Measurements from ENCODE around the gene TAS2R16. TPM values are rescaled to one million over a fixed set of nuclear protein-coding genes. Genes with fewer than 3 reads are reported as not detected.

TAS2R16 gene
- total and polyA plus RNA-seq, 2 donors (not counting 3 experiments of a cell fraction or from before 2014, with no cell fraction given) = not detected

DNA sequence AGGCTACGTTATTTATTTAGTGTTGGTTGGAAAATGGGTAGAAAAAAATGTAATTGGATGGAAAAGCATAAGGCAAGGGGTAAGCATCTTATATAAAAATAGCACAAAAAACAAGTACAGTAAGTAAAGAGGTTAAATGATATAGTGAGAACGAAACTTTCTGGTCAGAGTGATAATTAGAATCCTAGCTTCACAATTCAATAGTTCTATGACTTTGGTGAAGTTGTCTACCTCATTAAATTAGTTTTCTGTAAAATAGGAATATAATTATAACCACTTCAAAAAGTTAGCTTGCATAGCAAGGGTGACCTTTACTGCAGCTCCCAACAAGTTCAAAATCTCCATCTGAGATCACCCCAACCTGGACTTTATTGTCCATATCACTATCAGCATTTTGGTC lies 30.8 kb upstream of the TAS2R16 start:
- no TSS peak for BruUV-seq (replicated peaks)
- no peak for DNase-seq (ENCODE audit: low read depth, low spot score)
- no peaks in the 10 kb centered on the region for H3K27me3 ChIP-seq (ENCODE audit: control insufficient read depth in 2 of 2, insufficient read depth in 2 of 2, low read length in 2 of 2)
- POLR2A ChIA-PET = no interaction called here
- H3K4me1 ChIP-seq (ENCODE audit: control insufficient read depth, extremely low read depth, insufficient read depth, low read length) = peaks cover 19% of the 10 kb centered on the region
- no peaks in the 10 kb centered on the region for H3K9me1 ChIP-seq (replicated peaks; ENCODE audit: control insufficient read depth, extremely low read depth, insufficient read depth, low read length)
- peak overlapping the region; percentile 48 for H3K9ac ChIP-seq (replicated peaks; ENCODE audit: extremely low read depth, insufficient read depth, low read length)
- H3K4me2 ChIP-seq (ENCODE audit: insufficient read depth, low read length) = peak overlapping the region; percentile 64
- H4K20me1 ChIP-seq (replicated peaks; ENCODE audit: control insufficient read depth, extremely low read depth, insufficient read depth, low read length) = no peaks in the 10 kb centered on the region
- intact Hi-C loops (cut with micrococcal nuclease) (no loop called here), dilution Hi-C loops (cut with MboI; ENCODE audit: extremely low pct_ligation_motif_present, low sequenced_read_pairs) (no loop called here)
- no peaks in the 10 kb centered on the region for H3K79me2 ChIP-seq (ENCODE audit: control insufficient read depth, insufficient read depth, low read length)
- peak overlapping the region; percentile 90 for H3K27ac ChIP-seq (ENCODE audit: insufficient read depth, low read depth, low read length)
- no peak for TF ChIP-seq MAX (IDR thresholded peaks at IDR 0.05; ENCODE audit: insufficient read depth, insufficient read length)
- H3K4me3 ChIP-seq (replicated peaks in 1 of 3; ENCODE audit: insufficient read depth in 1 of 3, low read depth in 1 of 3, low read length in 3 of 3) = no peak overlapping the region
- no peak overlapping the region for H2AFZ ChIP-seq (ENCODE audit: low read depth, low read length)
- CTCF ChIA-PET = interaction anchor here (1.4 kb wide), 1 partner anchor 14 kb away, joined by 3 read pairs; no protein-coding TSS in a partner anchor
- FAIRE-seq = no peak
- H3K36me3 ChIP-seq (ENCODE audit: control insufficient read depth in 2 of 2, extremely low read depth in 1 of 2, insufficient read depth in 2 of 2, low read length in 2 of 2) = no peaks in the 10 kb centered on the region
- no peaks in the 10 kb centered on the region for H3K9me3 ChIP-seq (replicated peaks; ENCODE audit: control insufficient read depth, insufficient read depth, low read length)

DNA sequence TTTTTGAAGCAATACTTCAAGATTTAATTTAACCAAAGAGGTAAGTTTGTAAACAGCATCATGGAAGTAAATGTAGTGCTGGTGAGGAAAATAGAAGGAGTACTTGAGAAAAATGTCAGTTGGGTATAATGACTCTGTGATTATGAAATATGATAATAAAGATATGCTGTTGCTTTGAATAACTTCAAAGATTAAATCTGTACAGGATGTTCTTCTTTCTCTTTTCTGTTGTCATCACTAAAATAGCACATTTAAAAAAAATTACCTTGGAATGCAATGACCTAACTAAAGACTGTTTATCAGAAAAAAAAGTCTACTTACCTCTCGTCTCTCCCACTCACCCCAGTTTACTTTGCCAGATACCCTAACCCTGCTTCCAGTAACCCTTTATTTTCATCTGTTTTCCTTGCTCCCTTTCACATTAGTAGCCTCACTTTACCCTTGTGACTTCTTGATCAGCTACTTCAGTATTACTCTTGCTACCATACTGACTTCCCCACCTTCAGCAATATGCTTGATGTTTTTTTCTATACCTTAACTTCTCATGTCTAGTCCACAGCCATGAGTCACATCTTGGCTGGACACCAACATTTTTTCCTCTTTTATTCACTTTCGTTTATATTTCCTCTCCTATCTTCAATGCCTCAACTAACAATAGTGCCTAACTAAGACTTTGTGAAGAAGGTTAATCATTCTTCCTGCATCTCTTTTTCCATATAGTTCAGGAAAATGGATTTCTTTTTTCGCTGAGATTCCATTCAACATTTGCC lies 29.7 kb upstream of the TAS2R16 start:
- H4K20me1 ChIP-seq (replicated peaks; ENCODE audit: control insufficient read depth, extremely low read depth, insufficient read depth, low read length) = no peaks in the 10 kb centered on the region
- H3K9me1 ChIP-seq (replicated peaks; ENCODE audit: control insufficient read depth, extremely low read depth, insufficient read depth, low read length) = no peaks in the 10 kb centered on the region
- TSS peak; percentile 47 for BruUV-seq (replicated peaks)
- H3K9me3 ChIP-seq (replicated peaks; ENCODE audit: control insufficient read depth, insufficient read depth, low read length) = no peaks in the 10 kb centered on the region
- peaks cover 19% of the 10 kb centered on the region for H3K4me1 ChIP-seq (ENCODE audit: control insufficient read depth, extremely low read depth, insufficient read depth, low read length)
- dilution Hi-C loops (cut with MboI; ENCODE audit: extremely low pct_ligation_motif_present, low sequenced_read_pairs) = no loop called here
- POLR2A ChIA-PET = no interaction called here
- H3K27ac ChIP-seq (ENCODE audit: insufficient read depth, low read depth, low read length) = peak overlapping the region; percentile 90
- TF ChIP-seq POLR2A (IDR thresholded peaks at IDR 0.05; ENCODE audit: low read depth, low read length) (no peak), MYC (IDR thresholded peaks at IDR 0.05; ENCODE audit: low read depth, low read length) (no peak), FOS (IDR thresholded peaks at IDR 0.05; ENCODE audit: borderline replicate concordance, insufficient read depth, low read length) (peak; percentile 74), CTCF (IDR thresholded peaks at IDR 0.05; ENCODE audit: extremely low read depth in 1 of 2, insufficient read depth in 1 of 2, low read depth in 1 of 2, low read length in 2 of 2) (no peak), POLR2AphosphoS5 (IDR thresholded peaks at IDR 0.05; ENCODE audit: insufficient read depth, low read depth, low read length) (no peak), JUN (IDR thresholded peaks at IDR 0.05; ENCODE audit: borderline replicate concordance, insufficient read depth, insufficient read length, low read depth) (peak; percentile 62), GATA2 (IDR thresholded peaks at IDR 0.05; ENCODE audit: insufficient read depth, insufficient read length, low read depth, low read length) (peak; percentile 23)
- peak overlapping the region; percentile 81 for H2AFZ ChIP-seq (ENCODE audit: low read depth, low read length)
- CTCF ChIA-PET = interaction anchor here (1.4 kb wide), 1 partner anchor 16 kb away, joined by 3 read pairs; no protein-coding TSS in a partner anchor
- no peaks in the 10 kb centered on the region for H3K36me3 ChIP-seq (ENCODE audit: control insufficient read depth in 2 of 2, extremely low read depth in 1 of 2, insufficient read depth in 2 of 2, low read length in 2 of 2)
- H3K4me3 ChIP-seq (replicated peaks in 1 of 3; ENCODE audit: insufficient read depth in 1 of 3, low read depth in 1 of 3, low read length in 3 of 3) = peak overlapping the region in 1 of 3 experiments; percentile 18
- H3K27me3 ChIP-seq (ENCODE audit: control insufficient read depth in 2 of 2, insufficient read depth in 2 of 2, low read length in 2 of 2) = no peaks in the 10 kb centered on the region
- FAIRE-seq (peak; percentile 81), DNase-seq (ENCODE audit: low read depth, low spot score) (peak; percentile 98)
- no peaks in the 10 kb centered on the region for H3K79me2 ChIP-seq (ENCODE audit: control insufficient read depth, insufficient read depth, low read length)
- intact Hi-C loops (cut with micrococcal nuclease) = loop anchor here (1.0 kb wide), 1 partner anchor 16 kb away; no protein-coding TSS in a partner anchor
- H3K9ac ChIP-seq (replicated peaks; ENCODE audit: extremely low read depth, insufficient read depth, low read length) = peak overlapping the region; percentile 48
- peak overlapping the region; percentile 64 for H3K4me2 ChIP-seq (ENCODE audit: insufficient read depth, low read length)
